Astrocyte (in vitro differentiated cells and primary cell): ENCODE results near the gene DAZAP2.

ENCODE experiments used
- CTCF ChIP-seq: IDR thresholded peaks from 2 replicates; pipeline ENCODE4 v1.5.1; 2011; ENCODE audit warnings: low read depth, mild to moderate bottlenecking, inconsistent platforms, low read length, moderate library complexity; ENCODE audit not compliant: insufficient read depth
- EZH2 ChIP-seq: IDR thresholded peaks from 2 replicates; pipeline ENCODE4 v1.6.1; 2012; ENCODE audit warnings: mild to moderate bottlenecking, low read length, inconsistent platforms; ENCODE audit not compliant: insufficient read depth

- no peak for TF ChIP-seq CTCF
- no peak for TF ChIP-seq EZH2
These were observed 16.2 kb upstream of the DAZAP2 start for GRCh38 chr12:51222461-51222860.
